Right atrium auricular region (tissue), 2 donors: Measurements from ENCODE around the gene STX16. TPM values are rescaled to one million over a fixed set of nuclear protein-coding genes. Genes with fewer than 3 reads are reported as not detected.
"Not testable (repeated sequence)": the region's sequence is repeated elsewhere in the genome, so short reads cannot be mapped to it uniquely, and the experiment has no call there.

Source experiments
- DNase-seq: peaks from one replicate; pipeline ENCODE4 v3.0.0-alpha.2; 2019; ENCODE audit warnings: low spot score
- H3K27ac ChIP-seq, 2 donors: fragments of 200-600 bp; sonication (generic); 1 replicate in 1 of 2; 2 replicates in 1 of 2; pipeline ENCODE4 v1.5.1; 2016 to 2019
- H3K27me3 ChIP-seq, 2 donors: fragments of 200-600 bp; sonication (generic); one replicate each; pipeline versions ENCODE4 v1.5.1 to v1.6.0; 2017 to 2019
- H3K36me3 ChIP-seq: fragments of 200-600 bp; sonication (generic); one replicate; pipeline ENCODE4 v1.5.1; 2016
- H3K4me1 ChIP-seq, 2 donors: fragments of 200-600 bp; sonication (generic); one replicate each; pipeline versions ENCODE4 v1.5.1 to v1.6.0; 2017 to 2019
- H3K4me3 ChIP-seq, 2 donors: fragments of 200-600 bp; sonication (generic); 1 replicate in 1 of 2; 2 replicates in 1 of 2; pipeline ENCODE4 v1.5.1; 2017 to 2019; ENCODE audit warnings: mild to moderate bottlenecking in 1 of 2, moderate library complexity in 1 of 2
- H3K9me3 ChIP-seq, 2 donors: fragments of 200-600 bp; sonication (generic); one replicate each; pipeline ENCODE4 v1.5.1; 2019
- CTCF ChIP-seq, 2 donors: fragments of 200-600 bp; sonication (generic); IDR thresholded peaks; one replicate each; pipeline ENCODE4 v1.5.1; 2019; ENCODE audit warnings: antibody characterized with exemption in 2 of 2
- total RNA-seq, 2 donors: library from RNA; depleted of rRNA; stranded (reverse); fragments of >200 nt; gene quantifications; one replicate each; pipeline ENCODE4 v1.1.0, GENCODE V29; 2016

Gene STX16
- total RNA-seq, 2 donors from 2014 or later: 20.9 to 26.1 TPM

GRCh38 chr20:58719971-58720371 is 68.9 kb downstream of the STX16 start:
- no peaks in the 10 kb centered on the region for H3K9me3 ChIP-seq
- H3K4me3 ChIP-seq: no peak overlapping the region
- peak; percentile 50 for DNase-seq
- no peak overlapping the region for H3K27ac ChIP-seq
- no peaks in the 10 kb centered on the region for H3K4me1 ChIP-seq
- H3K27me3 ChIP-seq: no peaks in the 10 kb centered on the region
- H3K36me3 ChIP-seq: peaks cover 6% of the 10 kb centered on the region
- no peak for TF ChIP-seq CTCF (IDR thresholded peaks at IDR 0.05)

- H3K9me3 ChIP-seq: no peaks in the 10 kb centered on the region
- no peak overlapping the region for H3K27ac ChIP-seq
- no peak overlapping the region for H3K4me3 ChIP-seq
- no peak for TF ChIP-seq CTCF (IDR thresholded peaks at IDR 0.05)
- H3K27me3 ChIP-seq: no peaks in the 10 kb centered on the region
- H3K36me3 ChIP-seq: peaks cover 3% of the 10 kb centered on the region
- H3K4me1 ChIP-seq: no peaks in the 10 kb centered on the region
- peak; percentile 26 for DNase-seq
Measured at GRCh38 chr20:58720890-58721289, 69.8 kb downstream of the STX16 start.

- Histone ChIP-seq H3K9me3 (peaks cover 0 to 5% of the 10 kb centered on the region in 2 donors), H3K27me3 (no peaks in the 10 kb centered on the region), H3K4me3 (no peak overlapping the region), H3K27ac (no peak overlapping the region), H3K4me1 (no peaks in the 10 kb centered on the region), H3K36me3 (no peaks in the 10 kb centered on the region)
- TF ChIP-seq CTCF (IDR thresholded peaks at IDR 0.05): no peak
- peak; percentile 60 for DNase-seq
Measured at GRCh38 chr20:58721951-58722778, 71.1 kb downstream of the STX16 start.

GRCh38 chr20:58722877-58723627 is 72.0 kb downstream of the STX16 start:
- TF ChIP-seq CTCF (IDR thresholded peaks at IDR 0.05): no peak

GRCh38 chr20:58723628-58723984 is 72.5 kb downstream of the STX16 start:
- Histone ChIP-seq H3K36me3 (no peaks in the 10 kb centered on the region), H3K27me3 (no peaks in the 10 kb centered on the region), H3K4me1 (no peaks in the 10 kb centered on the region), H3K9me3 (peaks cover 0 to 15% of the 10 kb centered on the region in 2 donors), H3K4me3 (no peak overlapping the region), H3K27ac (no peak overlapping the region)
- no peak for TF ChIP-seq CTCF (IDR thresholded peaks at IDR 0.05)
- peak; percentile 43 for DNase-seq

More at GRCh38 chr20:58722877-58723627, 72.0 kb downstream of the STX16 start:
- peak; percentile 36 for DNase-seq
- H3K9me3 ChIP-seq: peaks cover 0 to 14% of the 10 kb centered on the region in 2 donors
- H3K27me3 ChIP-seq: no peaks in the 10 kb centered on the region
- H3K27ac ChIP-seq: no peak overlapping the region
- H3K4me1 ChIP-seq: no peaks in the 10 kb centered on the region
- no peaks in the 10 kb centered on the region for H3K36me3 ChIP-seq
- no peak overlapping the region for H3K4me3 ChIP-seq

GRCh38 chr20:58726156-58726555 is 75.1 kb downstream of the STX16 start:
- not testable (repeated sequence) for H3K27ac ChIP-seq, H3K4me1 ChIP-seq, DNase-seq, H3K36me3 ChIP-seq, H3K4me3 ChIP-seq, H3K27me3 ChIP-seq
- H3K9me3 ChIP-seq: peaks cover 0 to 15% of the 10 kb centered on the region in 2 donors
